HS-5 (cell line): ENCODE data around the gene SLC8A1.

Experiments
- DNase-seq: peaks from one replicate; pipeline ENCODE4 v3.0.0-alpha.2; 2012; ENCODE audit warnings: low read depth

Gene SLC8A1

DNA sequence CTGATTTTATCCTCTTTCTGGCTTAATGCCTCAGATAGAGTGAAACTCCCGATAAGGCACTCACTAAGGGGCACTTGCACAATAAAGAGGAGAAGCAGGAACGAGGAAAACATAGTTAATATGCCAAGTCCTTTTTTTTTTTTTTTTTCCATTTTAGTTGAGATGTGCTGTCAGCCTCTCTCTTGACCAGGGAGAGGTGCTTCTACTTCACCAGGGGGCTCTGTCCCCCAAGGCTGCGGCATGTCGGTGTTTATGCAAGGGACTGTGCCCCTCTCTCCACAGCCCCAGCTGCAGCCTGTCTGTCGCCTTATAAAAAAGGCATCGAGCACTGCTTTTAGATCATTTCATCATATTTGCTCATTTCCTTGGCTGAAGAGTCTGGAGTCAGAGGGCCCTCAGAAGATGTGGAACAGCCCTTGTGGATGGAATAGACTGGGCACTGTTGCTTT lies 178.1 kb downstream of the SLC8A1 start:
- no peak for DNase-seq

DNA sequence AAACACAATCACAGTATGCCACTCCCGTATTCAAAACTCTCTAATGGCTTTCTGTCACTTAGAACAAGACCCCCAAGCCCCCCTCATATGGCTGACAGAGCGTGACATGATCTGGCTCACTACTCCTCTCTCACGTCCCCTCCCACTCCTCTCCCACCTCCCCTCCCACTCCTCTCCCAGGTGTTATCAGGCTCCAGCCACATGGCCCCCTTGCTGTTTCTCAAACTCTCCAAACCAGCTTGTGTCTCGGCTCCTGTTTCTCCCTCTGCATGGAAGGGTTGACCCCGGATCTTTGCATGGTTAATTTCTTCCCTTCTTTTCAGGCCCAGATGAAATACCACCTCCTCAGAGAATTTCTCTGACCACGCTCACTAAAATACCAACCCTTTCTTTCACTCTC lies 180.8 kb downstream of the SLC8A1 start:
- no peak for DNase-seq

DNA sequence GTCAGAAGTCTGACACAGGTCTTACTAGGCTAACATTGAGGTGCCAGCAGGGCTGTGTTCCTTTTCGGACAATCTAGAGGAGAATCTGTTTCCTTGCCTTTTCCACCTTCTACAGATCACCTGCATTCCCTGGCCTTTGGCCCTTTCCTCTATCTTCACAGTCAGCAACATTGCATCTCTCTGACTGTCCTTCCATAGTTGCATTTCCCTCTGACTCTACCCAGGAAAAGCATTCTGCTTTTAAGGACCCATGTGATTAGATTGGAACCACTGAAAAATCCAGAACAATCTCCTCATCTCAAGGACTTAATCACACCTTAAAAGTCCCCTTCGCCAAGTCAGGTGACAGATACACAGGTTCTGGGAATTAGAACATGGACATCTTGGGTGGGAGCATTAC lies 181.5 kb downstream of the SLC8A1 start:
- no peak for DNase-seq

DNA sequence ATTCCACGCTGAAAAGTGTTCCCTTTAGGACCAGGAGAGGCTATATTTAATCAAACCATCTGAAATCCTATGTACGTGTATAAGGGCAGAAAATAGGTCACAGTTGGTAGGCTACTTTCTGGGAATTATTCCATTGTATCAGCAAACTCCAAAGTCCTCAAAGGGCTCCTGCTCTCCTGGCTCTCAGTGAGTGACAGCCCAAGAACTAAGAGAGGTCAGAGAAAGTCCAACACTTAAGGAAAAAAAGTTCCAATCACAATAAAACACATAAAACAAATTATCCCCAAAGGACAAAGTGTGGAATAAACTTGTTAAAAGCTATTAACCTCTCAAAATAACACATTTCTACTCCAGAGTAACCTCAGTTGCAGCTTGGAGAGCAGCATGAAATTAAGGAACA lies 183.3 kb downstream of the SLC8A1 start:
- no peak for DNase-seq

DNA sequence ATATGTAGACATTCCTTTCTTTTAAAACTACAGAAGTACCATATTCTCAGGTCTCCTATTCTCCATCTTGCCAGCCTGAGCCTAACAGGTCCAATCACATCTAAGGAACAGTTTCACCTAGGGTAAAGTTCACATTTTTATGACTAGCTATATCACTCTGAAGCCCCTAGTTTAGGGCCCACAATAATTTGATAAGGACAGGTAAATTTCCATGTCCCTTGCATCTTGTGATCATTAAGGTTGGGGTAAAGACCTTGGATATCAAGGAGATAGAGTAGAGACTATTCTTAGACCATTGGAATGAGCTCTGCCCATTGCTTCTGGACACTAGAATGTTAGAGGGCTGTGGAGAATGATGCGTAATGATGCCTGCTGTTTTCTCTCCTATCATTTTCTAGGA lies 185.7 kb downstream of the SLC8A1 start:
- no peak for DNase-seq

DNA sequence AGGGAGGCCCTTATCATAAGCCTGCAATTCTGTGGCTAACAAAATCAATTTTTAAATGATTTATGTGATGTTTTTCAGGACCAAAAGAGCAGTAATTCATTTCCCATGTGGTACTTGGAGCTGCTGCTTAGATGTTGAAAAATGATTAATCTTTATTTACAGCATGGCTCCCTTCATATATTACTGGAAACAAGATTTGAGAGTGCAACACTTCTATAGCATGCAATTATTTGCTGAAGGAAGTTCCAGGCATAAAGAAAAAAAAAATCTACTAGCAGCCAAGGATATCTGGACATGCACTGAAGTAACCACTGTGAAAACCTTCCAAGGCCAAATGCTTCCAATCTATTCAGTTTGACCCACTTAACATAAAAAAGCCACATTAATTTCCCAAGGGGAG lies 186.3 kb downstream of the SLC8A1 start:
- DNase-seq, result no peak

DNA sequence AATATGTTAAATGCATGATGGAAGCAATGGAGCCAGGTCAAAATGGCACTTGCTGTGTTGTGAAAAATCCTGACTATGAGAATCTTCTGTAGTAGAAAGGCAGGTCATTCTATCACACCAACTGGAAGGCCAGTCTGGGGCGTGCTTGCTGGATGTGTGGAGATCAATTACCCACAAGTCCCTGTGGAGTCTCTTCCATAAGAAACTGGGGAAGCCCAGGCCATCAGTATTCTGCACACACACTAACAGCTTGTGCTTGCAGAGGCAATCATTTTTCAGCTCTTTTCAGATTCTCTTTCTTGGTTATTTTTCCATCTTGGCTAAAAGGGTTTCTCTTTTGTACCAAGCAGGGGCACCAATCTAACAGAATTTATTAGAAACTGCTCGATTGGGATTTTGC lies 190.8 kb downstream of the SLC8A1 start:
- DNase-seq, result no peak

DNA sequence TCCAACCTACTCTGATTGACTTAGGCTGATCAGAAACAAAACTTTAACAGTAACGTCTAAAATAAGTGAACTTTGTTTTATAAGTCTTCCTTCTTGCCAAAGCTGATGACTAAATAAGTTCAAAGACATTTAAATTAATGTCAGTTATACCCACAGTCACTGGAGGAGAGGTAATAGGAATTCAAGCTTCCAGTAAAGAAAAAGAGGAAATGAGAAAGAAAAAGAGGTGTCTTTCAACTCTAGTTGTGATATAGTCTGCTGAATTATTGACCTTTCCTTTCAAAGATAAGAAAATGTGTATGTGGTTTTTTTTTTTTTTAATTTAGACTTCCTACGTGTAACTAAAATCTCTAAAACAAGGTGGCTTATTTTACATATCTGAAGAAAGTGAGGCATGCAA lies 191.5 kb downstream of the SLC8A1 start:
- no peak for DNase-seq

DNA sequence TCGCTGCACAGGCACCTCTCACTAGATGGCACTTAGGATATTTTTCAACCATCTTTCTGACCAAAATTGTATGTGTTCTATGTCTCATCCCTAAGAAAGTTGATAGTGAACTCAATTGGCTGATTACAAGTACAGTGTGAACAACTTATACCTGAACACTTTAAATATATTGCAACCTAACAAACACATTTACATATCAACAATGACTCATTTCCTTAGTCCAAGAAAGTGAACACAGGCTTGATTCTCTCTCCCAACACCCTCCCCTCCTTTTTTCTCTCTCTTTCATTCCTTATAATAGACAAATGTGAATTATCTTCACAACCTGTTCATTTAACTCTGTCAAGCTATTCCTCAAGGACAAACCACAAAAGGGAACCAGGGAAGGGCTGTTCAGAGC lies 192.0 kb downstream of the SLC8A1 start:
- no peak for DNase-seq

DNA sequence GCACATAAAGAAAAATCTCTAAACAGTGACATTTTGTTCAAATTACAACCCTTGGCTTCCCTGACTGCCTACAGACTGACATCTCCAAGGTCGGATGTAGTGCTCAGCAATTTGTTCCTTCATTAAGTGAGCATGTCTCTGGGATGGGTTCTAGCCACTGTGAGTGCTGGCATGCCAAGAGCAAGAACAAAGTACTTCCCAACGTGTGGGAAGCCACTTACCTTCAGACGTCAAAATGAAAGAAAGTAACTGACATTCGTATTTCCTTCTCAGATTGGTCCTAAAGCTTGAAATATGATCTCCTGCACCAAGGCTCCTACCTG lies 193.8 kb downstream of the SLC8A1 start:
- DNase-seq, result no peak

DNA sequence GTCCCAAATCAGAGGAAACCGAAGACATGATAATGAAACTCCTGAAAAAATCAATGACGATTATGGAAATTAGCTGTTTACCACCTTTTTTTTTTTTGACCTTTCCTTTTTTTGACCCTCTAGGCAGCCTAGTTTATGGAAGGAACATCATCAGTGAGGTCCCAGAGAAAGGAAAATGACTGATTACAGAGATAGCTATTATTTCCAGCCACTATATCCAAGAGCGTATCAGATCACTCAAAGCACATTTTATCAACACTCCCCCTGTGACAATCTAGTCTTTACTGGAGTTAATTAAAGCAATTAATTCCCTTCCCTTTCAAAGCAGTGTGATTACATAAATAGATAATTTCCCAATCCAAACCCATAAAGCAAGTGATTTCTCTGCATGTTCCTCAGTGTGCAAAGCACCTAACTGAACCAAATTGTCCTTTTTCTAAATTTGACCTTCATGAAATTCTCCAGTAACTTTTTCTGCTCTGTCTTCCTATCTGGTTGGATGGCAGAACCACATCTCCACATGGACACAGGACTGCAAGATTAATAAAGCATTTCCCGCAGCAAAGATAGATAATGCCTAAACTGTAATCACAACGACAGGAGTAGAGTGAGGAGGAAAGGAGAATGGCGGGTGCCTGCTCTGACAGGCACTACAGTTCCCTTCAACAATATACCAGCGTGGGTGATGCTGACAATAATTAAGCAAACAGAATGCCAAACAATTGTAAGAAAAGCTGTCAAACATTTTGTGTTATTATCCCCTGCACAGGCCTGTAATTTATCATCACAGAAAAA lies 194.4 kb downstream of the SLC8A1 start:
- DNase-seq, result no peak

DNA sequence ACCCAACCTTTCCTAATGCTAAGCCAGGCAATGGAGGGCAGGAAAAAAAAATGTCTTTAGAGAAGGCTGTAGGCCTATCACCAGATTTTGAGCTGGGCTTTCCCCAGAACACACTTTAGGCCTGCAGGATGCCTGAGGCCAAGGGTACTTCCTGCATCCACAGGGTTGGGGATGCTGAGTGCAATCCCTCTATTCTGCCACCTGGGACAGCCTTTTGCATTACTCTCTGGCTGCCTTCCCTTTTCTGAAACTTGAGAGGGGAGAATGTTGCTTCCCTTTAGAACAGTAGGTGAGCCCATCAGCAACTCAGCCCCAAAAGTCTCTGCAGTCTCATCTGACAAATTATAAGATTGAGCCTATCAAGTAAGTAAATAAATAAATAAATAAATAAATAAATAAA lies 195.2 kb downstream of the SLC8A1 start:
- no peak for DNase-seq

DNA sequence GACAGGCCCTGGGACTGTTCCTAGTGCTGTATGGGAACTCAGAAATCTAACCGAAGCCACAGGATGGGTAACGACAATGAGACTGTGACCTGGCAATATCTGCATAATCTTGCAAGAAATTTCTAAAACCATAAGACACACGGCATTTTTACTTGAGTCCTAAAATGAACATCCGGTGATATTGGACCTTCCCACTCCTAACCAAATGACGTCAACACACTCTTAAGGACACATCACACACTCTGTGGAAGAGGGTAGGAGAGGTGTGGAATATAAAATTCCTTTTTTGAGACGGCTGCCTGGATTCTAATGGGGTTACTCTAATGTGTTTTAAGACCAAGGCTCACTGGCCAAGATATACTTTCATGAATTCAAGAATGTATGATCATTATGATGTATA lies 195.9 kb downstream of the SLC8A1 start:
- DNase-seq, result no peak

DNA sequence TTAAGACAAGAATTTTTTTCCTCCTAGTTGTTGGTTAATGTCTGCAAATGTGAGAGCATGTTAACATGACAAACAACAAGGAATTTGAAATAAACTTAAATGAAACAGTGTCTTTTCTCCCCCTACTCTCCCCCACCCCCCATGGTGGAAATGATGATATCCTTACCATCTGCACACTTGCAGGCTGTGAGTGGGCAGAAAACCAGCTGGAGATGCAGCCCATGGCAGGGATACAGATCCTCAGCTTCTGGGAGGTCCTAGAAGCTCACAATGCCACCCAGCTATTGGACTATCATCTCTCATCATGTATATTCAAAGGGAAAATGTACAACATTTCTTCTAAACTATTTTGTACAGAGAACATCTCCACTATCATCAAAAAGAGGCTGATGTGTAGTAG lies 196.8 kb downstream of the SLC8A1 start:
- DNase-seq, result no peak

DNA sequence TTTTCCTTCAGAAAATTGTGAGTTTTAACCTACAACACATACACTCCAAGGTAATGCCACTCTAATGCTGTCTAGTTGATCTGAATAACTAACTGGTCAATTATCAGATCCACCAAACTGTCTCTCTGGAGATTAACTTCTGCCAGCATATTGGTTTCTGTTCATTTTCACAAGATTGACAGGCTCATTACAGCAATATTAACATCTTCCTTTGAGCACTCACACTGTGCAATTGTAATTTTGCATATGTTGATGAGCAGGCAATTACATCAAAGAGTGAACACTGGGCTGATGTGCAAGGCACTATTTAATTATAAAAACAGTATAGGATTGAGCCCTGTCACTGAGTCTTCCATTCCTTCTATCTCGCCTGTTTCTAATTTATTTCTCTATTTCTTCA lies 197.3 kb downstream of the SLC8A1 start:
- no peak for DNase-seq

DNA sequence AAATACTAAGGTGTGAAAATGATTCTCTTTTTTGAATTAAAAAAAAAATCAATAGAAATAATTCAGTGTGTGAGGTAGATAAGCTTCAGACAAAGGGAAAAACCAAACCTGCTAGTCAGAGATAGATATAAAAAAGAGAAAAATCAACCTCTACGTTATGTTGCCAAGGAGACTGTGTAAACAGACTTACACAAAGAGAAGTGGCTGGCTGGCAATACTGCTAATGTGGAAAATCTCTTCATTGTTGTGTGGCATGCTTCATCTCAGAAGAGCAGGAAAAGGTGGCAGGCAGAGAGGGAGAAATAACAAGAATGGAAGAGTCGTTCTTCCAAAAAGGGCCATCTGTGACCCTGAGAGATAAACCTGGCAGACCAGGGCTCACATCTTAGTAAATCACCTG lies 200.8 kb downstream of the SLC8A1 start:
- no peak for DNase-seq

DNA sequence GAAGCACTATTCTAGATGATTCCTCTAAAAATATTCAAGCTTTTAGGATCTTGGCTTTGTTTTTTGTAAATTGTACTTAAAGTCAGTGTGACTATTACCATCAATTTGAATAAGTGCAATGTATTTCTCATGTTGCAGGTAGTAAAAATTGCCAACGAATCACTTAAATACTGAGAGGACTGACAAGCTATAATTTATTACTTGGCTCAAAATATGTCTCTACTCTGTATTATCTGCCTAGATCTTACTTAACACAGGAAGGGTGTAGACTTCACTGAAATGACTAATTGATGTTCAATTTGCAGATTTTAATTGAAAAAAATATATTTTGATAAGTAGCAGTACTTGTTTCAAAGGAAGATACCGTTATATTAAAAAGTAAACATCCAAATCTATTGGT lies 202.3 kb downstream of the SLC8A1 start:
- no peak for DNase-seq

DNA sequence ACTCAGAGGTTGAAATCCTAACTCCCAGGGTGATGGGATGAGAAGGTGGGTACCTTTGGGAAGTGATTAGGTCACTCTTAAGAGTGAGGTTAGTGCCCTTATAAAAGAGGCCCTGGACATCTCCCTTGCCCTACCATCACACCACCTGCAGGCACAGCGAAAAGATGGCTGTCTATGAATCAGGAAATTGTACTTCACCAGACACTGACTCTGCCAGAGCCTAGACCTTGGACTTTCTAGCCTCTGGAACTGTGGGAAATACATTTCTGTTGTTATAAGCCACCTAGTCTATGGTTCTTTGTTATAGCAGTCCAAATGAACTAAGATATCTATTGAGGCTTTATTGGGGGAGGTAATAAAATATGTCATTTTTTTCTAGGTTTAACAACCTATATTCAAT lies 203.6 kb downstream of the SLC8A1 start:
- DNase-seq, result no peak

DNA sequence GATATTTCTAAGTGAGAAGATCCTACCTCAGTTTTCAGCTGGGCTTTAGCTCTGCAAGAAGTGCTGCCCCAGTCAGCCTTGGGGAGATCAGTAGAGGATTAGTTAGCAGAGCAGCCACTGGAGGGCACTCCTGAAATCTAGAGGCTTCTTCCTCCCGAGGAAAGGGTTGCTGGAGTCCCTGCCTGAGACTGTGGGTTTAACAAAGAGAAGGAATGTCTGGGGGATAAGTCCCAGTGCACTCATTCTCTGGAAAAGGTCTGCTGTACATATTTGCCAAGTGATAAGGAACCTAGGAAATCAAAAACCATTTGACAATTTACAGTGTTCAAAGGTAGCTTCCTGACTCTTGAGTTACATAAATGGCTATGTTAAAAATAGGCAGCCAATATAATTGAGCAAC lies 207.2 kb downstream of the SLC8A1 start:
- DNase-seq, result no peak

DNA sequence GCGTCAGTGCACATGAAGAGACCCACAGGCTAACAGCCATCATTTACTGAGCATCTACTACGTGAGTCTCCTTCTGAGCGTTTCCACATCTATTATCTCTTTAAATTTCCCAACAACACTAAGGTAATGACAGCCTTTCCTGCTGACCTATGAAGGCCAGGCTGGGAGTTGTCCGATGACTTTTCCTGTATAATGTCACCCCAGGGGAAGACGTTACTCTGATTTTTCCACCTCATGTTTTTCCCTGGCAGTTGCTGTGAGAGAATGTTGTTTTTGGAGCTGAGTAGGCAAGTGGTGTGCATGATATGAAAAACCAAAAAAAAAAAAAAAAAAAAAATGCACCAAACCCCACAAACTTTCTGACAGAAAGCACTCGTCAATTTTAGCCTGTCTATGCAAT lies 207.6 kb downstream of the SLC8A1 start:
- DNase-seq, result no peak

DNA sequence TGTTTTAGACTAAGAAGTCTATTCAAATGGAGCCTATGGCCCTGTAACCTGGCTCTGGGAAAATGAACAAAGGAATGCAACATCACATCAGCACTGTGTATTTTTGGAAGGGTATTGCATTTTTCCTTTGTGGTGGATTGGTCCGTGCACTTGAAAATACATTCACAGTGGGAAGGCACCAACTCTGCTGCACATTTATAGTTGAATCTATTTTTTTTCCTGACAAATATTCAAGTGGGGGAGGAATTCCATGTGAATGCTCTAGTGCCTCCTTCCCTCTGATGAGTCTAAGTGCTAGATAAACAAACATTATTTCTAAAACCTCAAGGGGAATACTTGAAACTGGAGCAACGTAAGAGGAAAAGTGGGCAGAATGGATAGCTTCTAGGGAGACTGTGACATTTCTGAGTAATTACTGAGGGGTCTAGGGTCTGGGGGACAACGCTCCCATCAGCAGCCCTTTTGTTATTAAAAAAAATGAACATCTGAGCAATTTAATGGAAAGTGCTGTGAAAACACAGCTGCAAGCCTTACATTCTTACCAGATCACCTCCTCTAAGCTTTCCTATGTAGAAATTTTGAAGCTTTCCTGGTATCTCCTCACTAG lies 208.2 kb downstream of the SLC8A1 start:
- no peak for DNase-seq

DNA sequence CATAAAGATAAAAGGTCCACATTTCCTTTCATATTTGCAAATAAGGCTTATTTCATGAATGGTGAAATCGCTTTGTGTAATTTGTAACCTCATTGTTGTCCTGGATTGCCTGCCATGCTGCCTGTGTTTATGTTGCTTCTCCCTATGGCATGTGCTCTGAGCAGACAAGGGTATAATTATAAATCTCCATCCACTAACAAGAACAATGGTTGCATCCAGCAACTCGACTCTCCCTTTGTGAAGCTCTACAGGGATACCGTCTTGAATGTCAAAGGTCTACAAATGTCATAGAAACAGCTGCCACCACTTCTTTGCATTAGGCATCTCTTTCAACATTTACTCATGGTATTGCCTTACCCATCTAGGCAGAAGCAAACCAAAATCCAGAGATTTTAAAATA lies 209.6 kb downstream of the SLC8A1 start:
- no peak for DNase-seq

DNA sequence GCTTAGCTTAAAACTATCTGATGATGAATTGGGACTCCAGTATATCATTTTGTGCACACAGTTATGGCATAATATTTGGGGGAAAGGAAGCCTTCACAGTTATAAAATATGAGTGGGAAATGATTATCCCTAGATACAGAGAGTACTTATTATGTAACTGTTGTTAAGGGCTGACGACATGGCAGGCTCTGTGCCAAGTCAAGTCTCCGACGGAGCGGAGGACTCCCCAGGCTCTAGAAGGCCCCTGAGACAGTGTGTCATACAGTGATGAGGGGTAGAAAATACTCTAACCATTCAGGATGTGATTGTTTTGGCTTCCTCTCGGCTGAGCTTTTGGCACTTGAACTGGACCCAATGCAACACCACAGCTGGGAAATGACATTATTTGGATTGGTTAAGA lies 211.8 kb downstream of the SLC8A1 start:
- DNase-seq, result peak; percentile 92

DNA sequence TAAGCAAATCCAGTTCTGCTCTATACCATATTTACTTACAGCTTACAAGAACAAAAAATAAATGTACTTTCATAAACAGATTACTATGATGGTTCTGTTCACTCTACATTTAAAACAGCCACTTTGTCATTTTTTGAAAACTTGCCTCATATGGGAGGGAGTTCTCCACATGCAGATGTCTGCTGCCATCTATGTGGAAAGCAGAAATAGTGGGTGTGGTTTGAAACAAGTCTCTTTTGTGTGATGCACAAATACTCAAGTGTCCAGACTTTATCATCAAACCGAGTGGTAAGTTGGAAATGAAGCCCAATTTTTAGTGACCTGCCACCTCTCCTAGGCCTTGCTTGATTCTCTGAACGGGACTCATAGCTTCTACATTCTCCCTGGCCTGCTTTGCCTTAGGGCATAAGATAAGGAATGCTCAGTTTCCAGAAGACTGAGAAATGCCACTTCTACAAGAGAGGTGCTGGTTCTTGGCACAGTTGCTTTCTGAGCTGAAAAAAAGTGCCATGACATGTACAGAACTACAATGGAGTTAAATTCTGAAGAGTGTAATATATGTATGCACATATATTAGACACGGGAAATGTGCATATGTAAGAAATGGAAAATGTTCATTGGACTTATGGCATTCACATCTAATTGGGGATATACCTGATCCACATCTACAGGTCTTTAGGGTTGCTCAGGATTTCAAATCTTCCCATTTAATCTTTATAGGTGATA lies 221.0 kb downstream of the SLC8A1 start:
- DNase-seq, result no peak
